ENCODE results near the gene ALLC.
"Not testable (repeated sequence)": the region's sequence is repeated elsewhere in the genome, so short reads cannot be mapped to it uniquely, and the experiment has no call there.

ALLC gene

DNA sequence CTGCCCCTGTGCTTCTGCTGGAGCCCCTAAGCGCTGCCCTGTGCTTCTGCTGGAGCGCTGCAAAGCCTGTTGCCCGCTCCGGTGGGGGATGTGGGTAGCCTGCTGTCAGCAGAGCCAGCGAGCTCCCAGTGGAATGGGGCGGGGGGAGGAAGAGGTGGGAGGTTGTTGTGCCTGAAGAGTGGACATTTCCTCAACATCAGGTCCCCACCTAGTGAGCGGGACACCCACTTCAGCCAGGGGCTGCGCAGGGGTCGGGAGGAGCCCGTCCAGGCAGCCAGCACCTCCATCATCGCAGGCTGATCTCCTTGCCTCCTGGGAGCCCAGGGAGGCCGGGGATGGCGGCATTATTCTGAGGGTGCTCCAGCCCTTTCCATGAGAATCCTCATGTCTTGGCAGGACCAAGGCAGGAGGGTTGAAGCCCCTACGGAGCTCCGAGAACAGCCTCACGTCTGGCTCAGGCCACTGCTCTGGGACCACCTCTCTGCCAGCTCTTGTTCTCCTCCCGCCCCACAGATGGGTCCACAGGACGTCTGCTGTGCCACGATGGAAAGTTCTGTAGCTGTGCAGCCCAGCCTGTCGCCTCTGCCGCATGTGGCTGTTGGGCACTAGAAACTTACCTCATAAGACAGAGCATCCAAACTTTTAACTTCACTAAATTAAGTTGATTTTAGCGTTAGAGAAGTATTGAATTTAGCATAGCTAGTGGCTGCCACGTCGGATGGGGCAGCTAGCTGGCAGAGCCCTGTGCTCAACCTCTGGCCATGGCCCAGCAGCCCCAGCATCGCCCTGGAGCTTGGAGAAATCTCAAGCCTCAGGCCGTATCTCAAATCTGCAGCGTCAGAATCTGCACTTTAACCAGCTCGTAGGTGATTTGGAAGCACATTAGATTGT is 1.9 kb upstream of the ALLC start:
- DNase-seq (ENCODE audit: low read depth, low spot score), result no peak
- in situ Hi-C loops (cut with HindIII; ENCODE audit: low sequenced_read_pairs), result no loop called here
- H3K4me3 ChIP-seq (ENCODE audit: low read depth, low read length), result no peak overlapping the region
- TF ChIP-seq, protein P1, sequence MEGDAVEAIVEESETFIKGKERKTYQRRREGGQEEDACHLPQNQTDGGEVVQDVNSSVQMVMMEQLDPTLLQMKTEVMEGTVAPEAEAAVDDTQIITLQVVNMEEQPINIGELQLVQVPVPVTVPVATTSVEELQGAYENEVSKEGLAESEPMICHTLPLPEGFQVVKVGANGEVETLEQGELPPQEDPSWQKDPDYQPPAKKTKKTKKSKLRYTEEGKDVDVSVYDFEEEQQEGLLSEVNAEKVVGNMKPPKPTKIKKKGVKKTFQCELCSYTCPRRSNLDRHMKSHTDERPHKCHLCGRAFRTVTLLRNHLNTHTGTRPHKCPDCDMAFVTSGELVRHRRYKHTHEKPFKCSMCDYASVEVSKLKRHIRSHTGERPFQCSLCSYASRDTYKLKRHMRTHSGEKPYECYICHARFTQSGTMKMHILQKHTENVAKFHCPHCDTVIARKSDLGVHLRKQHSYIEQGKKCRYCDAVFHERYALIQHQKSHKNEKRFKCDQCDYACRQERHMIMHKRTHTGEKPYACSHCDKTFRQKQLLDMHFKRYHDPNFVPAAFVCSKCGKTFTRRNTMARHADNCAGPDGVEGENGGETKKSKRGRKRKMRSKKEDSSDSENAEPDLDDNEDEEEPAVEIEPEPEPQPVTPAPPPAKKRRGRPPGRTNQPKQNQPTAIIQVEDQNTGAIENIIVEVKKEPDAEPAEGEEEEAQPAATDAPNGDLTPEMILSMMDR (IDR thresholded peaks at IDR 0.05; ENCODE audit: low read depth, low read length), result no peak

DNA sequence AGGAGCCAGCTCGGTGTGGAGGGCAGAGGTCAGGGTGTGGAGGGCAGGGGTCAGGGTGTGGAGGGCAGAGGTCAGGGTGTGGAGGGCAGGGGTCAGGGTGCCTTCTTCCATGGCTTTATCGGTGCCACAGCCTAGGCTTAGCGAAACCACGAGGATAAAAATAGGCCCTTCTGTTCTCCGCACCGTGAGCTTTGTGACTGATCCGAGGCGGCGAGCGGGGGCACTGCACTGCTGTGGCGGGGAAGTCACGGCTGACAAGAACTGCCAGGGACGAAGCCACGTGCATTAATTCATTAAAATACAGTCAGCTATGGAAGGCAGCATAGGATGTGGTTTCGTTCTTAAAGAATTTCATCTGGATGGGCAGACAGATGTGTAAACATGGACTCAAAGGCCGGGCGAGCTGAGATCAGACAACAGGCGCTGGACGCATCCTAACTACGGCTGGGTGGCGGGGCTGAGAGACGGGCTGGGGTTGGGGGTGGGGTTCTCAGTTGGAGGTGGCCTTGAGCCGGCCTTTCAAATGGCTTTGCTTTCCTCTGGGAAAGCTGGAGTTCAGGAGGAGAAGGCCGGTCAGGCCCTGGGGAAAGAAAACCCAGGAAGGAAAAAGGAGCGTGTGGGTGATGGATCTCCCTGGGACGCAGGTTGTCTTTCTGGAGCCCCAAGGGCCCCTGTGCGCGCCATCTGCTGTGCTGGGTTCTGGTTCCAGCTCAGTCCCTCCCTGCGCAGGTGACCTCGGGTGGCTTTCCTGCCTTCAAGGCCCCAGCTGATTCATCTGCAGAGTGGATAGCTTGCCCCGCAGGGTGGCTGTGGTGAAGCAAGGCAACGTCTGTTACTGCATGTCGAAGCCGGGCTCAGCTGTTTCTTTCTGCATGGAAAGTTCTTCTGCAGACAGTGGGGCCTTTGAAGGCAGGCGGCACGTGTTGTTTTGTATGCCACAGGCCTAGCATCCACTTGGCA is 958 bp upstream of the ALLC start:
- TF ChIP-seq, protein P1 (IDR thresholded peaks at IDR 0.05; ENCODE audit: low read depth, low read length), result peak; percentile 54
- no peak overlapping the region for H3K4me3 ChIP-seq (ENCODE audit: low read depth, low read length)
- in situ Hi-C loops (cut with HindIII; ENCODE audit: low sequenced_read_pairs), result no loop called here
- DNase-seq (ENCODE audit: low read depth, low spot score), result peak; percentile 49

DNA sequence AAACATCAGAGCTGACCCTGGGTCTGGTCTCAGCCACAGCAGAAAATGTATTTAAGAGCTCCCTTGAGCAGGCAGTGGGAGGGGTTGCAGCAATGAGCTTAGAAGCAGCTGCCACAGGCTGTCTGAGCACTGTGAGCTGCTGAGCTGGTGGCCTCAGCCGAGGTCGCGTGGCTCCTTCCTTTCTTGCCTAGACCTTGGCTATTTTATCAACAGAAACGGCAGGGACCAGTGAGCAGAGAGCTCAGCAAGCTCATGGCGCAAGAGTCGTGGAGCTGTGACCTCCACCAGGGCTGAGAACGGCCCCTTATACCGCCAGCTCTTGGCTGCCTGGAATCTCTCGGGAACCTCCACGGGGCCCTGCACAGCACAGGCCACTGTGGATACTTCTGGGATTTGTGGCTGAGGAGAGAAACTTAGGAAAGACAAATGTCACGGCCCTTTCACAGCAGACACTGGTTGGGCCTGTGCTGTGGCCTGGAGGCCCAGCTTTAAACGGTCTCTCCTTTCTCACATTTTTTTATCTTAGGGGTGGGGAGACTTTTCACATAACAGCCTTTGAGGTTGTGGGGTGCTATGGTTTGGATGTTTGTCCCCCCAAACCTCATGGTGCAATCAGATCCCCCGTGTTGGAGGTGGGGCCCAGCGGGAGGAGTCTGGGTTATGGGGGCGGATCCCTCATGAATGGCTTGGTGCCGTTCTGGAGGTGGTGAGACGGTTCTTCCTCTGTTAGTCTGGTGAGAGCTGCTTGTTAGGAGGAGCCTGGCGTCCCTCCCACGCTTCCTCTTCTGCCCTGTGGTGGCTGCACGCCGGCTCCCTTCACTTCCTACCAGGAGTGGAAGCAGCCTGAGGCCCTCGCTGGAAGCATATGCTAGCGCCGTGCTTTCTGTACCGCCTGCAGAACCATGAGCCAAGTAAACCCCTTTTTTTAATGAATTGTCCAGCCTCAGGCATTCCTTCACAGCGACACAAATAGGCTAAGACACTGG is 1.7 kb downstream of the ALLC start:
- in situ Hi-C loops (cut with HindIII; ENCODE audit: low sequenced_read_pairs), result no loop called here
- H3K4me3 ChIP-seq (ENCODE audit: low read depth, low read length), result no peak overlapping the region
- no peak for DNase-seq (ENCODE audit: low read depth, low spot score)
- TF ChIP-seq, protein P1 (IDR thresholded peaks at IDR 0.05; ENCODE audit: low read depth, low read length), result no peak

DNA sequence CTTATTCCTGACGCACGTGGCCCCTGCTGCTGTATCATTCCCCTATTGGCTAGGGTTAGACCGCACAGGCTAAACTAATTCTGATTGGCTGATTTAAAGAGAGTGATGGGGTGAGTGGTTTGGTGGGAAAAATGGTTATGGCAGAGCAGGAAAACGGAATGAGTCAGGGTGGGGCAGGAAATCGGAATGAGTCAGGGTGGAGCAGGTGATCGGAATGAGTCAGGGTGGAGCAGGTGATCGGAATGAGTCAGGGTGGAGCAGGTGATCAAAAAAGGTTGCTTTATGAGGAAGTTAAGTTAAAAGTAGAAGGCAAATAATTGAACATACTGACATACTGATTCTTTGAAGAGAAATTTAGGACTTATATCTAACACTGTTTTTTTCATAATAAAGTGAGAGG is 2.6 kb downstream of the ALLC start:
- DNase-seq (ENCODE audit: low read depth, low spot score); in situ Hi-C loops (cut with HindIII; ENCODE audit: low sequenced_read_pairs); H3K4me3 ChIP-seq (ENCODE audit: low read depth, low read length): not testable (repeated sequence)

DNA sequence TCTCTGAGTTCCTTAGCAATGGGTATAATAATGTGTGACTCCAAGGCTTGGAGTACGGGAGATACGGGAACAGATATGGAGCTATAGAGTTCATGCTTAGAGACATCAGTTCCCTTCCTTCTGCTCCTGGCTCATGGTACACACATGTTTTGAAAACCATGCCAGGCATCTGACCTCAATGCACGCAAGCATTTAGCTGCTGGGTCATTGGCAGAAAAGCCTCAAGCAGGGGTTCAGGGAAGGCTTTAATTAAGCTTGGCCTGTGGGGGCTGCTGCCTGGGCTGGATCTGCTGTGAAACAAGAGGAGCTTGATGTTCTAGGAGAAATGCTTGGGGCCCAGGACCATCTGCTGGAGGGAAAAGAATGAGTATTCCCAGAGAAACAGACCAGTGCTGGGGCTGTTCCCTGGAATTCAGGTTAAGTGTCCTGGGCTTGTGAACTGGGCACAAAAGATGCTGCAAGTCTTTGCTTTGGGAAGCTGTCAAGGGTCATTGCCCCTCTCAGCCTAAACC is 3.2 kb downstream of the ALLC start:
- in situ Hi-C loops (cut with HindIII; ENCODE audit: low sequenced_read_pairs), result no loop called here
- DNase-seq (ENCODE audit: low read depth, low spot score), result no peak
- TF ChIP-seq, protein P1 (IDR thresholded peaks at IDR 0.05; ENCODE audit: low read depth, low read length), result no peak

DNA sequence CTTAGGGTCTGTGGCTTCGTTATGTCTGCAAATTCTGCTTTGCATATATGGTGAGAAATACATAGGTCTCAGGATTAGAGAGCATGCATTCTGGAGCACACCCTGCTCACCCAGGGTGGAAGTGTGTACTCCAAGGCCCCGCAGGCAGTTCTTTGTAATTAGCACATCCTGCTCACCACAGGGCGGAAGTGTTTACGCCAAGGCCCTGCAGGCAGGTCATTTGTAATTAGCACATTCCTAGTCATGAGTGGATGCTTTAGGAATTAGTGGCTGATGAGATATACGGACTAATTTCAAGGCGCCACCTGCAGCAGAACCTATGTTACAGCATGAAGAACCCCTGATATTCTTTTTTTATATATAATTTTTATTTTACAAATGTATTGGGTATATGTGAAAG is 4.2 kb downstream of the ALLC start:
- H3K4me3 ChIP-seq (ENCODE audit: low read depth, low read length), result no peak overlapping the region
- in situ Hi-C loops (cut with HindIII; ENCODE audit: low sequenced_read_pairs), result no loop called here
- DNase-seq (ENCODE audit: low read depth, low spot score), result no peak
- TF ChIP-seq, protein P1 (IDR thresholded peaks at IDR 0.05; ENCODE audit: low read depth, low read length), result no peak

More for the DNA sequence above, 3.2 kb downstream of the ALLC start:
- H3K4me3 ChIP-seq (ENCODE audit: low read depth, low read length), result no peak overlapping the region

All from astrocyte of the spinal cord (primary cell).